Stromal cell of bone marrow (primary cell): ENCODE measurements around the gene PVALB.

ENCODE experiments used
- DNase-seq: peaks from one replicate; pipeline ENCODE4 v3.0.0-alpha.2; 2012; ENCODE audit warnings: low read depth

PVALB gene

DNA sequence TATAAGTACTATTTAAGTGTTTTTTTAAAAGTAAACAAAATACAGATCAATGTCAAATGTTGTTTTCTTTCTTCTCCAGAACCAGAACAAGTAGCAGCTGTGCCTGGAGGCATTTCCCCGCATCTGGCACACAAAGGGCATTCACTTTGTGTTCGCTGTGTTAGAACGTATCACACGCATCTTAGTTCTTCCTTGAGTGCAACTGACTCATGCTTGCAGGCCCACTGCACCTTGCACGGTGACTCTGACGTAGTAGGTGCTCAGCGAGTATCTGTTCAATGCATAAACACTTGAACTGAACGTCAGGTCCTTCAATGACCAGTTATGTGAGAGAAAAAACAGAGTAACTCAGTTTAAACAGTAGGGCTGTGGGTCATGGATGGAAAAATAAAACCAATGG lies 44.4 kb downstream of the PVALB start:
- DNase-seq, result no peak

DNA sequence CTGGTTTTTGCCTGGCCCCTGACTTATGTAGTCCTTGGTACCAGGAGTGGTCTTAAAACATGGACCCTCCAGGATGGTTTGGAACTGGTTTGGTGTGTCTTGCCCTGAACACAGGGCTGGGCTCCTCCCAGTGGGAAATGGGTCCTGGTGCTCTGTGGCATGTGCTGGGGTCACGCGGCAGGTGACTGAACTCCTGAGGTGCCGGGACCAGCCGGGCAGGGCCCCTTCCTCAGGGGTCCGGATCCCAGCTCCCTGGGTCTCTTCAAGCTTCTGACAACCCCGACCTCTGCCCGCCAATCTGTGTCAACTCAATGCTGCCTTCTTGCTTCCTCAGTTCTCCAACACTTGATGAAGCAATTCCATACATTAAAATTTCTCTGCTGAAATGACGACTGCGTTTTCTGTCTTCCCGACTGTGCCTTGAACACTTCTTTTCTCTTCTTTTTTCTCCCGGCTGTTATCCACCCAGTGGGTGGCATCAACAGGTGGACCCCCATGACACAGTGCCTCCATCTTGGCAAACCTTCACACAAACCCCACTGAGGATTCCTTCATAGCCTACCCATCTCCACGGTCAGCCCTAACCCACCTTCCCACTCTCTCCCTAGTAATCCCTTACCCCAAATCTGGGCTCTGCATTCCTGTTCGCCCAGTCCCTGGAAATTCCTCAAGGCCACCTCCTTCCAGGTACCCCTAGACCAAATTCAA lies 45.3 kb downstream of the PVALB start:
- DNase-seq, result no peak

DNA sequence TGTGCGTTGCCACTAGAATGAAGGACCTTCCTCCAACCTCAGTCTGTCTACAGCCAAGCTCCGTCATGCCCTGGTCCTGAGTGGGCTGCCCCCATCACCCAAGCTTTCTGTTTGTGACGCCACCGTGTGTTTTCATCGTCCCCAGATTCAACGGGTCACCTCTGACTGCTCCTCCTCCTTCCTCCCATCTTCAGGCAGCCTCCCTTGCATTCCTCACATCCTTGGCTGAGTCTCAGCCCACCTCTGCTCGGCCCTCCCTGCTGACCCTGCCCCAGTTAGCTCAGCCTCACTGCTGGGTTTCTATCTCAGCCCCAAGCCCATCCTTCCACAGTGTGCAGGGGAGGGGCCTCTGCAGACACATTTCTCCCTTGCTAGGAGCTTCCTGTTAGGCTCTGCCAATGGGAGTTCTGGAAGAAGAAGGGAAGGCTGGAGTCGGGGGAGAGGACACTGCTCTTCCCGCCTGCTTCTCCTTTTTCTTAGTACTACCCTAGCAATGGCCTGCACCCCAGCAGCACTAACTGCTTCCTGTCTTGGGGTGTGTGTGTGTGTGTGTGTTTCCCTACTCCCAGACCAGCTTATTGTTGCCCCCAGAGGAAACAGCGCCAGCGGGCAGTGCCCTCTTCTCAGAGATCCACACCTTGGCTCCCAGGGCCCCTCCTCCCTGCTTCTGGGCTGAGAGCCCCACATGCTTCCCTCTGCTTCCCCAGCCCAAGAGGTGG lies 46.2 kb downstream of the PVALB start:
- DNase-seq, result no peak

DNA sequence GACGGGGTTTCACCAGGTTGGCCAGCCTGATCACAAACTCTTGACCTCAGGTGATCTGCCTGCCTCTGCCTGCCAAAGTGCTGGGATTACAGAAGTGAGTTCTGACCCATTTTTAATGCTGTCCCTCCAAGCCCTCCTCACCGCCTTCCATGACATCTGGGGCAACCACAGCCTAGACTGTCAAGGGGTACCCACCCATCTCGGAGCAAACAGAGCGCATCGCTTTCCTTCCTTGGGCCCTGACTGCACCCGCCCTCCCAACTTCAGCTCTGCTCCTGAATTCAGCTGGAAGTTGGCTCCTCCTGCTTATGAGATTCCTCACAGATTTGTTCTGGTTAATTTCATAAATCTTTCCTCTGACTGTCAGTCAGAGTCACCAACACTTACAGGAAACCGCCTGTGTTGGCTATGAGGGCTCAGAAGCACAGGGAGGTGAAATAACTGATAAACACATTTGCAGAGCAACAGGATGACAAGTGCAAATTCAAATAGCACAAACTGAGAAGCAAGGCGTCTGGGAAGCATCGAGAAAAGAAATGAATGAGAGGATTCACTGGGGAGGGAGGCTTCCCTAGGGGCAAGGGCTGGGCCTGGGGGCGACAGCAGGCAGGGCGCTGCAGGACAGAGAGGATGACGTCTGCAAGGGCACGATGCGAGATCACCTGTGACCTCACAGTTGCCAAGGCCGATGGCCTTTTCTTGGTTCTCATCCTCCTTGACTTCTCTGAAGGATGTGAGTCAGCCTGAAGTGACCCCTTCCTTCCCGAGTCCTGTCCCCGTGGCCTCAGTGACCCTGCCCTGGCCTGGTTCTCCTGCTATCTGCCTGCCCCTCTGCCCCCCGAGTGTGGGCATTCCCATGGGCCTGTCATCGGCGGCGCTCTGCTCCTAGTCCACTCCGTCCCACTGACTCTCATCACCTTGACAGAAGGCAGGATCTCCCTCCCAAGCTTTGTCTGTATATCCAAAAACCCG lies 47.0 kb downstream of the PVALB start:
- DNase-seq, result no peak

DNA sequence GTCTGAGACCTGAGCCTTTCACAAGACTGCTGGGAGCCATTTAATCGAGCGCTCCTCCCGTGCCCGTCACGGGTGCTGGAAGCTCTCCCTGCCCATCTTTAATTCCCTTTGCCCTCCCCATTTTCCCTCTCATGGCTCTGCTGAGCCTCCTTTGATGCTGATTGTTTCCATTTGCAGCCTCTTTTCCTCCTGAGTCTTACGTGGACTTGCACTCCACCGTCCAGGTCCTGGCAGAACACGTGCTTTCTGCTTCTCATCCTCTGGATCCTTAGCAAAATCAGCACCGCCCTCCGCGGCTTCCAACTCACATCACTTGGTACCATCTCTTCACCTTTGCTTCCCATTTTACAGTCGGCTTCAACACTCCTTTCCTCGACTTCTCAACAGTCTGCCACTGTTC lies 48.2 kb downstream of the PVALB start:
- no peak for DNase-seq

DNA sequence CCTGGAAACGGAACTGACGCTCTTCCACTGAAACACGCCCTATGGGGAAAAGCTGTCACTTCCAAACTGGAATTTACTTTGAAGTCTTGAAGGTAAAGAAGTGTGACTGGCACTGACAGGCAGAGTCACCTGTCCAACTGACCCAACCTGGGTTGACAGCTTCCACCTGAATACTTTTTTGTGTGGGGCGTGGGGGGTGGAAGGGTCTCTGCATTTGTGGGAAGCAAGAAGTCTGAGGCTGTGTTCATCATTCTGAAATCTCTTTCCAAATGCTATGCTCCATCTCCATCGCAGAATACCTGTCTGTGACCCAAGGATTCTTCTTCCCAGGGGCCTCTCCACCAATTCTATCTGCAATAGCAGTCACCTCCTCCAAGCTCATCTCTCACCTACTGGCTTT lies 48.7 kb downstream of the PVALB start:
- DNase-seq, result no peak

DNA sequence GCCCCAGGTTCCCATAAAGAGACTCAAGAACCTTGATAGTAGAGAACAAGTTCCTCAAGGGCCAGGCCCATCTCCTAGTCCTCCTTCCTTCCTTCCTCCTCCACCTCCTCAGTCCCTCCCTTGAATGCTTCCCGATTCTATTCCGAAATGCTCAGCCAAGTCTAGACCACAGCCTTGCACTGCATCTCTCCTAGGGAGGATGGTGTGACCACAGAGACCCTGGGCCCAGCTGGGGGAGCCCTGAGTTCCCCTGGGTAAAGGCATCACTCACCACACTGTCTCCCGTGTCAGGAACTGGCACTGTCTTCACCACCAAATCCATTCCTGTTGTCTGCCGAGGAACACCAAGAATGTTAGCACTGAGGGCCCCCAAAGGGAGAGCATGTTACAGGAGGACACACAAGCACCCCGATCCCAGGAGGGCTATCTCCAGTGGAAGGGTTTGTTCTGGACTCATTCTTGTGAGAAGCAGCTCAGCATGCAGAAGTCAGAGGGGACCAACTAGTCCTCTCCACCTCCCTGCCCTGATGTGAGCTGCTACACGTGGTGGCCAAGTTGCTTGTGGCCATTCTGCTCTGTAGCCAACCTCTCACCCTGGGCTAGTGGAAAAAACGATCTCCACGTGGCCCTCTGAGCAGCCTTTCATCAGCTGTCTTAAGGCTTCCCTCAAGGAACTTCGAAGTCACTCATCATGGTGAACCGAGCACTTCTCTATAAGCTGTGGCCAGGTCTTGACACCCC lies 49.6 kb downstream of the PVALB start:
- no peak for DNase-seq

DNA sequence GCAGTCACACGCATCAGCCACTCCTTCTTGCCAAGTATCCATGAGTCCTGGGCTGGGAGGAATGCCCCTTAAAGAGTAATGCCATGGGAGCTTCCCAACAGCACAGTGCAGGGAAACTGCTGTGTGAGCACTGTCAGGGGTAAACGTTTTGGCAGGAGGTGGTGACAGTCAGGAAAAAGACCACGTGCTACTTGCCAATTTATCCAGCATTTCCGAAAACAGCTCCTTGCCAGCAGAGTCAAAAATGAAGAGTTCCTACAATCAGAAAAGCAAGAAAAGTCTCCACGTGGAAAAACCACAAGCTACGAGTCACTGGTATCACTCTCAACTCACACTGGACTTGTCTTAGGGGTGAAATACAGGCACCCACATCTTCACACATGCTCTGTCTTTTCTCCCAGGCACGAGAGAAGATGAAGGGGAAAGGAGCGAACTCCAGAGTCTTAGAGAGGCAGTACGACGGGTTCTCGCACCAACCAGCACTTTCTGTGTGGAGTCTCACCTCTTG lies 50.8 kb downstream of the PVALB start:
- peak; percentile 49 for DNase-seq

DNA sequence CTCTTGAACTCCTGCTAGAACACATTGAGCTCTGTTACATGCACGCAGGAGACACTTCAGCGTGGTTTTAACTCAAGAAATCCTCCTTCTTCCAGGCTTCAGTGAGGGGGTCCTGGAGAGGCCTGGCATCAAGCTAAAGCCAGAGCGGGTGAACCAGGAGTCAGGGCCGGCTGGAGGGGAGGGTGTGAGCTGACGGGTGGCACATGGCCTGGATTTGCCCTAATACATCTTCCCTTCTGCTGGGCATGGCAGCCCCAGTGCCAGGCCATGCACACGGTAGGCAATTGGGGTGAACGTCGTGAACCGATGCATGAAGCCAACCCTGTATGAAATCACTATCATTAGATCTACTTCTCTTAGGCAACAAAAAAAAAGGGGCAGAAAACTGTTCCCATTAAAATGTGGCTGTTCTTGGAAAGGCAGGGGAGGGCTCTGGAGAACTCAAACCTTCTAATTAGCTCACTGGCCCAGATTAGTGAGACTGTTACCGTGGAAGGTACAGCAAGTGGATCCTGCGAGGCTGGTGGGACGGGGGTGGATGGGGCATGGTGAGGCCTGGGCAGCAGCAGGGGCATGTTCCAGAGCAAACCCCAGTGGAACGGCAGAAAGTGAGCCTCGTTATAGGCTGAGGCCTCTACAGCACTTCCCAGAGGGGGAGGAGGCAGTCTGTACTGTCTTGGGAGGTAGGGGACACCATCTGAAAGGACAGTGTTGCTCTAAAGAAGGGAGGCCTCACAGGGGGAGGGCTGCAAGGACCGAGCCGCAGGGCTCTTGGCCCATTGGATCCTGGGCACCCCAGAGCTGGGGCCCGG lies 51.5 kb downstream of the PVALB start:
- no peak for DNase-seq

DNA sequence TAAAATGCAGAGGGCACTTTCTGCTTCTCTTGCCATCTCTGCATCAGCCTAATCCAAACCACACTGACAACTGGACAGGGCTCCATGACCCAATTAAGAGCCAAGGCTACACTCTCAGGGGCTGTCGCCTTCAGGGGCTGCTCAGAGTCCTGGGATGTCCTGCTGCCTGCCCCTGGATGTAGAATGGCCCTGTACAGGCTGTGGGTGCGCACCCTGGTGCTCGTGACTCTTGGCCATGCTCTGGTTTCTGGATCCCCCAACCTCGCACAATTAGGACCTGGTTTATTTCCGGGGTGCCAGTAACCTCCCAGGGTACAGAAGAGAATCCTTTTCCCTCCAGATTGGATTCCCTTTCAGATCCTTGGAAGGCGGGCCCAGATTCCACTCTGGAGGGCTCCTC lies 52.2 kb downstream of the PVALB start:
- DNase-seq, result no peak

DNA sequence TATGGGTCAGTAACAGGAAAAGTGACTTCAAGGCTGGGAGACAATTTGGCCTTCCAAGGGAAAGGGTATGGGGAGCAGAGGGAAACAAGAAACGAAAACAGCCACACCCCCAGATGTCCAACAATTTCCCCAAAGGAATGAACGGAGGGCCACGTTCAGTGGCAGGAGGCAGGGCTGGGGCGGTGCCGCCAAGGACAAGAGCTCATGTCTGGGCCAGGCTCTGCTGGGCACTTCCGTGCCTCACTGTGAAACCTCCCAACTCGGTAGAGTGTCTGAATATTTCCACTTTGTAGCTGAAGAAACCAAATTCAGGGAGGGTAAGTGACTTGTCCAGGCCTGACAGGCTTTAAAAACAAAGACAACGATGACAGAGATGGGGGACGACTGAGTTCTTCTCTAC lies 52.8 kb downstream of the PVALB start:
- DNase-seq, result no peak

DNA sequence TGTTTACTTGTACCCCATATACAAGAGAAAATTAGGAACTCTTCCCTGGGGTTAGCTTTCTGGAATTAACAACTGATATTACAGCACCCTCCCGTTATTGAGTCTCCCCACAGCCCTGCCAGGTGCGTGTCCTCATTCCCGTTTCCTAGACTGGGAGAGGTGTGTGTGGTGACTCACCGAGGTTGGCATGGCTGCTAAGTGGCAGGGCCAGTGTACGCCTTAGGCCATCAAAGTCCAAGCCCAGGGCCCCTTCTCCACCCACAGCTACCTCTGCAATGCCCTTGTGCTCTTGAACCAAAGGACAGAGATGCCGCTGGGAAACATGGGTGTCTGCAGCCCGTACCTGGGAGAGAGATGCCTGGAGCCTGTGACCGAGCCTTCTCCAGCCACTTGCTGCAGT lies 53.3 kb downstream of the PVALB start:
- DNase-seq, result no peak

DNA sequence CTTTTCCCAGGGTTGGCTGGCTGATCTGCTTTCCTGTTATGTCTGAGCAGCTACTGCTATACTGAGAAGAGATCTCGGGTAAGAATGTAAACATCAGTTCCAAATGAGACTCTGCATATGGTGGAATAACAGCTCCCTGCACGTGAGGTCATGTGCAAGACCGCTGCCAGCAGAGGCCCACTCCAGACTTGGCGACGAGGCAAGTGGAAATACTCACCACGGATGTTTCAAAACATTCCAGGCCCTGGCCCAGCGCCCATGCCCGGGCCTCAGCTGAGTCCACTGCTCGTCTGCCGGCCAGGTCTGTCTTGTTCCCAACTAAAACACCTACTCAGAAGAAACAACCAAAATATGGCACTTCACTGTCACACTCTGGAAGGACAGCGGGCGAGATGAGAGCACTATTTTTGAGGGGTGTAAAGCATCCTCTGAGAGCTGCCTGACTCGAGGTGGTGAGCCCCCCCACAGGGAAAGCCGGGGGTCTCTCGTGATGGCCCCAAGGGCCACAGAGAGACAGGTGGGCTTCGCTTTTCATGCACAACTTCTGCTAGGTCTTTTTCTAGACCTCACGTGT lies 54.1 kb downstream of the PVALB start:
- no peak for DNase-seq

DNA sequence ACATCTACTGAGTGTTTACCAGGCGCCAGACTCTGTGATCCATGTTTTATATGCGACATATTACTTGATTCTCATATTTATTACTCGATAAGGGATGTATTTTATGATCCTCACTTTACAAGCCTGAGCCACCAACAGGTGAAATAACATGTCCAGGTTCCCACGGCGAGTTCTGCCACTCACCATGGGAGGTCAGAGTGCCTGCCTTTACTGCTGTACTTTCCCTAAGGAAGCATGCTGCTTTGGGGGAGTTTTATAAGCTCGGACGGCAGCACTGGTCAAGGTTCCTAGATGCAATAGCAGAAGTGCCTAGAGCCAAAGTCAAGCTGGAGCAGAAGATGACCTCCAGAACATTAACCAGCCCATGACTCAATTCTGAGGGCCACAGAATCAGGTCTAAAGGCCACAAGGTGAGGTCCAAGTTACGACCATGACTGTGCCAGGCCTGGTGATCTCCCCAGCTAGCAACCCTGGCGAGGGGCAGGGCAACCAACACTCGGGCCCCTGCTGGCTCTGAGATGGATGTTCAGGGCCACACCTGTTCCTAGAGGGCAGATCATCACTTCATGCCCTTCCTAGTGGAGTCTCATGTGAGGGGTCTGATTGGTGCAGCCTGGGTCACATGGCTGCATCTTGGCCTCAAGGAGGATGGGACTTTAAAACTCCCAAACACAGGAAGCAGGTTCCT lies 55.1 kb downstream of the PVALB start:
- no peak for DNase-seq

DNA sequence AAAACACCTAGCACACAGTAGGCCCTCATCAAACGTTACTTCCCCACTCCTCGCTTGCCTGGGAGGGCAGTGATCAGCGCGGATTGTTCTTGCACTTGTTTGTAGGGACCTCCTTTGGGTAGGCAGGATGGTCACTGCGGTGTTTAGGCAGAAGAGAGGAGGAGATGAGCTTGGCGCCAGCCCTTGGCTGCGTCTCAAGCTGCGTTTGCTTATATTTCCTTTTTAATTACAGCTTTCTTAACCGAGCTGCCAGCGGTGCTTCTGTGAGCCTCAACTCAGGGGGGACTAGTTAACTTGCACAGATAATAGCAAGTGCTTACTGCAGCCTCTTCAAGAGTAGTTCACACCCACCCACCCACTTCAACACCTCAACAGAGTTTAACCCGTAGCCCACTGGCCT lies 56.0 kb downstream of the PVALB start:
- no peak for DNase-seq

DNA sequence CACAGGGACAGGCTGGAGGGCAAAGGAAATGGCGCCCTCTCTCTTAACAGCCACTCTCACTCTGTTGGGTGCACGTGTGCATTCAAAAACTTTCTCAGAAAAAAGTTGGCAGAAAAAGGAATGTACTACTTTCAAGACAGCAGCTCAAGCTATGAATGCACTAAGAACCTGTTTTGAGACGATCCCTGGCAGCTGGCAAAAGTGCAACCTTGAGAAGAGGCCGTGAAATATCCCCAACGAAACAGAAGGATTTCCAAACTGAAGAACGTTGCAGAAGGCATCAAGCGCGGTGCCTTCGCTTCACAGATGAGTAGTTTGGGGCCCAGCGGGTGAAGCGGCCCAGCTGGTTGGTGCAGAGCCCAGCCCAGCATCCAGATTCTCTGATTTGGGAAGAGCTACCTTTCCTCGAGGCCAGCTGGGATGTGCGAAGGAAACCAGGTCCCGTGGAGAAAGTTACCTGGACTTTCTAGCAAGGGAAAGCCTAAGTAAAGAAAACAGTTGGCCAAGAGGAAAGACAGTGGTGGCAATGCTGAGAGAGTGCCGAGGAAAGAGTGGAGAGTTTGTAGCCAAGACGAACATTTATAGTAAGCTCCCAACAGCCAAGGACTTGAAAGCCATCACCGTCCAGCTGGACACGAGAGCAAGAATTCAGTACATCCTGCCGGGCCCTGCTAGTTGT lies 57.2 kb downstream of the PVALB start:
- no peak for DNase-seq

DNA sequence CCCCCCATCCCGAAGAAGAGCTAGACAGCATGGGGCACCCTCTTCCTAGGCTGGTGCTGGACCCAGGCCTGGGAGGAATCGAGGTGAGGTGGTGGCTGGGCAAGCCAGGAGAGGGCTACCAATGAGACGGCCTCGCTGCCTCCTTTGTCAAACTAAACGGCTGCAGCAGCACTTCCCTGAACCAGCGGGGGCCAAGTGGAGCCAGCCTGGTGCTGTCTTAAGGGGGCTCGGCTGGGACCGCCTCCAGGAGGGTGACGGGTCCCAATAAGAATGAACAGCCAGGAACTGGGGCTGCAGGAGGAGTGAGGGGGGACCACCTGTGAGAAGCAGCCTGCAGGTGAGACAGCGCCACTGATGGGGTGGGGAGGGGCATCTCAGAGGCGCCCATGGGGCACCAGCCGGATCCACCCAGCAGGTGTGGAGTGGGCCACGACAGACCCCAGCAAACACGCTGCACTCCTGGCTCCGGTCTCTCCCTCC lies 58.0 kb downstream of the PVALB start:
- no peak for DNase-seq

DNA sequence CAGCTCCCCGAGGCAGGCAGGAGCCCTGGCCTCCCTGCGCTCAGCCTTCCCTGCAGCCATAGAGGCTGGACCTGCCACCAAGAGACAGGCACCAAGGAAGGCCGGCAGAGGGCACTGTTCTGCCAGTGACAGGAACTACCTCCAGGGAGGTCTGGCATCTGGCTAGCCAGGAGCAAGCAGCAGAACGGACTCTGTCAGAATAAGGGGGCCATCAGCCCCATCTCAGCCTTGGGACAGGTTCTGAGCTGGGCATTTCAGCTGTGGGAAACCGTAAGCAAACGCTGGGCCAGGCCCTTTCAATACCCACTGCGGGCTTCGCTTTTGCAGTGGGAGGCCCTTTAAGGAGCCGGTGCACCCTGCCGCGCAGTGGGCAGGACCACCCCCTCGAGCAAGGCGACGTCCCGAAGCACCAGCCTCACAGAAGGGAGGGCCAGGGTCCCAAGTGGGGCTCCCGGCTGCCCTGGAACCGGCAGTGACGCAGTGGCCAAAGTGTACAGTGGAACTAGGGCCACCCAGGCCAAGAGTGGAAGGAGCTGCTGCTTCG lies 59.1 kb downstream of the PVALB start:
- DNase-seq, result peak; percentile 37
